ENCODE measurements around the gene RFPL3.
A peak's percentile ranks its signal among the peaks of the same experiment; 100 is the strongest.

RFPL3 gene

GRCh38 chr22:32378707-32379272, 21.1 kb downstream of the RFPL3 start:
- Histone ChIP-seq H3K9ac (ENCODE audit: low read depth, low read length) (no peak overlapping the region), H3K27ac (ENCODE audit: low read length) (no peak overlapping the region), H3K4me2 (ENCODE audit: insufficient read depth, low read length) (no peak overlapping the region), H3K36me3 (ENCODE audit: insufficient read depth, low read length) (no peaks in the 10 kb centered on the region), H4K20me1 (ENCODE audit: insufficient read depth, low read length) (no peaks in the 10 kb centered on the region), H3K9me3 (ENCODE audit: insufficient read depth, low read length, severe bottlenecking) (no peaks in the 10 kb centered on the region), H3K27me3 (ENCODE audit: insufficient read depth, low read length, poor library complexity) (no peaks in the 10 kb centered on the region), H2AFZ (ENCODE audit: low read depth, low read length) (no peak overlapping the region), H3K4me3 (ENCODE audit: low read depth in 1 of 2, low read length in 2 of 2) (no peak overlapping the region), H3K79me2 (ENCODE audit: insufficient read depth, low read length) (no peaks in the 10 kb centered on the region), H3K4me1 (ENCODE audit: insufficient read depth, low read length) (no peaks in the 10 kb centered on the region)
- ATAC-seq (ENCODE audit: insufficient read depth, low read depth) (0 out of 3 replicates have a peak, but pooled peaks have one; percentile 29), DNase-seq (peak; percentile 27)
- TF ChIP-seq EZH2 (IDR thresholded peaks at IDR 0.05; ENCODE audit: borderline replicate concordance, low read depth, low read length, severe bottlenecking) (no peak), CTCF (IDR thresholded peaks at IDR 0.05; ENCODE audit: borderline replicate concordance, extremely low read depth, low read length, poor library complexity, severe bottlenecking) (peak; percentile 63)

GRCh38 chr22:32380991-32381390, 23.3 kb downstream of the RFPL3 start:
- H3K27ac ChIP-seq (ENCODE audit: low read length): no peak overlapping the region
- H3K36me3 ChIP-seq (ENCODE audit: insufficient read depth, low read length): peaks cover 7% of the 10 kb centered on the region; the same call in 1 of the 2 replicates
- no peak for TF ChIP-seq EZH2 (IDR thresholded peaks at IDR 0.05; ENCODE audit: borderline replicate concordance, low read depth, low read length, severe bottlenecking)
- no peak for TF ChIP-seq CTCF (IDR thresholded peaks at IDR 0.05; ENCODE audit: borderline replicate concordance, extremely low read depth, low read length, poor library complexity, severe bottlenecking)
- no peaks in the 10 kb centered on the region; the same call in 1 of the 2 replicates for H4K20me1 ChIP-seq (ENCODE audit: insufficient read depth, low read length)
- H3K27me3 ChIP-seq (ENCODE audit: insufficient read depth, low read length, poor library complexity): no peaks in the 10 kb centered on the region
- H3K4me2 ChIP-seq (ENCODE audit: insufficient read depth, low read length): no peak overlapping the region
- DNase-seq: no peak
- no peaks in the 10 kb centered on the region for H3K9me3 ChIP-seq (ENCODE audit: insufficient read depth, low read length, severe bottlenecking)
- no peaks in the 10 kb centered on the region for H3K79me2 ChIP-seq (ENCODE audit: insufficient read depth, low read length)
- ATAC-seq (ENCODE audit: insufficient read depth, low read depth): no peak
- no peak overlapping the region for H2AFZ ChIP-seq (ENCODE audit: low read depth, low read length)
- no peaks in the 10 kb centered on the region for H3K4me1 ChIP-seq (ENCODE audit: insufficient read depth, low read length)
- no peak overlapping the region for H3K4me3 ChIP-seq (ENCODE audit: low read depth in 1 of 2, low read length in 2 of 2)
- no peak overlapping the region for H3K9ac ChIP-seq (ENCODE audit: low read depth, low read length)

GRCh38 chr22:32385681-32386080, 28.0 kb downstream of the RFPL3 start:
- TF ChIP-seq CTCF (IDR thresholded peaks at IDR 0.05; ENCODE audit: borderline replicate concordance, extremely low read depth, low read length, poor library complexity, severe bottlenecking): no peak
- TF ChIP-seq EZH2 (IDR thresholded peaks at IDR 0.05; ENCODE audit: borderline replicate concordance, low read depth, low read length, severe bottlenecking): no peak
- no peaks in the 10 kb centered on the region for H3K9me3 ChIP-seq (ENCODE audit: insufficient read depth, low read length, severe bottlenecking)
- no peak overlapping the region for H3K4me3 ChIP-seq (ENCODE audit: low read depth in 1 of 2, low read length in 2 of 2)
- H2AFZ ChIP-seq (ENCODE audit: low read depth, low read length): no peak overlapping the region
- no peak overlapping the region for H3K9ac ChIP-seq (ENCODE audit: low read depth, low read length)
- peaks cover 48% of the 10 kb centered on the region for H3K36me3 ChIP-seq (ENCODE audit: insufficient read depth, low read length)
- no peaks in the 10 kb centered on the region; the same call in 1 of the 2 replicates for H4K20me1 ChIP-seq (ENCODE audit: insufficient read depth, low read length)
- H3K27ac ChIP-seq (ENCODE audit: low read length): no peak overlapping the region
- H3K27me3 ChIP-seq (ENCODE audit: insufficient read depth, low read length, poor library complexity): no peaks in the 10 kb centered on the region
- H3K4me1 ChIP-seq (ENCODE audit: insufficient read depth, low read length): no peaks in the 10 kb centered on the region
- ATAC-seq (ENCODE audit: insufficient read depth, low read depth): no peak
- H3K4me2 ChIP-seq (ENCODE audit: insufficient read depth, low read length): no peak overlapping the region
- H3K79me2 ChIP-seq (ENCODE audit: insufficient read depth, low read length): no peaks in the 10 kb centered on the region
- no peak for DNase-seq

Data from DND-41 (cell line).